A549 (cell line): ENCODE measurements around the gene NRN1.

Experiments
- ESRRA ChIP-seq: fragments of 150-350 bp; IDR thresholded peaks from 2 replicates; pipeline ENCODE4 v1.6.1; 2014; ENCODE audit warnings: mild to moderate bottlenecking, low read length, borderline replicate concordance
- JUNB ChIP-seq: fragments of >200 bp; sonication (Bioruptor Twin); formaldehyde crosslinking; IDR thresholded peaks from 2 replicates; pipeline ENCODE4 v1.6.1; 2016
- POLR2A ChIP-seq: IDR thresholded peaks from 2 replicates; pipeline ENCODE4 v1.6.1; 2012; ENCODE audit warnings: mild to moderate bottlenecking, low read length
- SREBF2 ChIP-seq: fragments of 450-650 bp; IDR thresholded peaks from 2 replicates; pipeline ENCODE4 v1.6.1; 2014; ENCODE audit warnings: mild to moderate bottlenecking, moderate library complexity
- ZNF302 ChIP-seq: fragments of 250-450 bp; sonication (Bioruptor Pico); IDR thresholded peaks from 2 replicates; pipeline ENCODE4 v1.9.0; 2021; ENCODE audit warnings: inconsistent platforms, mild to moderate bottlenecking, moderate library complexity
- TF ChIP-seq, protein P1 (sequence below): fragments of >200 bp; sonication (Bioruptor Twin); formaldehyde crosslinking; IDR thresholded peaks from 3 replicates; pipeline ENCODE4 v1.5.1; 2016
- TF ChIP-seq, protein P2 (sequence below): fragments of 150-350 bp; IDR thresholded peaks from 2 replicates; pipeline ENCODE4 v1.6.1; 2014; ENCODE audit warnings: low read depth, mild to moderate bottlenecking, low read length
- TF ChIP-seq, protein P3 (sequence below): fragments of 200-600 bp; sonication (generic); IDR thresholded peaks from 2 replicates; pipeline ENCODE4 v1.6.1; 2016; ENCODE audit warnings: antibody characterized with exemption, mild to moderate bottlenecking, moderate library complexity

DNA sequence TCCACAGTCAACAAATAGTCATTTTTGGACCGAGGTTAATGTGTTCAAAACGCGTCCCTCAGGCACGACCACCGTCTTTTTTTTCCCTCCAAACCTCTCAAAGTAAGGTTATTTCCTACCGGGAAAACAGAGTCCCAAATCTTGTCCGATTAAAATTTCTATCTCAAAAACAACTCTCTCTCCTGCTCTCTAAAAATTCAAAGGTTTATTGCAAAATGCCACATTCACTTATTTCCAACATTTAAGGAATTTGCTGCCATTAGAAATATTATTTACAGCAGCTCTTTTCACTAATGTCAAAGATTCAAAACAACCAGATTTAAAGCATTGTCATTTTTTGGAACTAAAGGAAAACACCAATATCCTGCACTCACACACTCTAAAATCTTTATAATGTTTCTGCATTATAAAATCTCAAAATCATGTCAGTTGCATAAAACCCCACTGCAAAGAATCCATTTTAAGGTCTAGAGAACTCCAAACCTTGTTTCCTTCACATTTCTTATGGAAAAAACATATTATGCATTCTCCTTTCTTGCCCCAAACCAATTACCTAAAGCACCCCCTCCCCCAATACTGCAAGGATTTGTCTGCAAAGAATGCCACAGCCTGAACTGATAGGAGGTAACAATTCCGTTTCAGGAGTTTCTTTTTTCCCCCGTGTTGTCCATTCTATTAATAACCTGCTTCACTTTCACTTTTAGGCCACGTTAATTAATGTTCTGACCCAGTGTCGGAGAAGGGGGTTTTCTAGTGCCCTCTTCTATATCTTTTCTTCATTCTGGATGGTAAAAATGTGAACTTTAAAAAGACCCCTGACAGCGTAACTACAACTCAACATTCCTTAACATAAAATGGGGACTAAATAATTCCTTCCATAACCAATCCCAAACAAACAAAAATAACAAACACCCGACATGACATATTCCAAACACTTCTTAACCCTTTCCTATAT lies 1.4 kb downstream of the NRN1 start:
- TF ChIP-seq ESRRA (no peak), JUNB (no peak), POLR2A (no peak), ZNF302 (CRISPR knock-in tag) (no peak), SREBF2 (no peak)
- TF ChIP-seq, protein P1, sequence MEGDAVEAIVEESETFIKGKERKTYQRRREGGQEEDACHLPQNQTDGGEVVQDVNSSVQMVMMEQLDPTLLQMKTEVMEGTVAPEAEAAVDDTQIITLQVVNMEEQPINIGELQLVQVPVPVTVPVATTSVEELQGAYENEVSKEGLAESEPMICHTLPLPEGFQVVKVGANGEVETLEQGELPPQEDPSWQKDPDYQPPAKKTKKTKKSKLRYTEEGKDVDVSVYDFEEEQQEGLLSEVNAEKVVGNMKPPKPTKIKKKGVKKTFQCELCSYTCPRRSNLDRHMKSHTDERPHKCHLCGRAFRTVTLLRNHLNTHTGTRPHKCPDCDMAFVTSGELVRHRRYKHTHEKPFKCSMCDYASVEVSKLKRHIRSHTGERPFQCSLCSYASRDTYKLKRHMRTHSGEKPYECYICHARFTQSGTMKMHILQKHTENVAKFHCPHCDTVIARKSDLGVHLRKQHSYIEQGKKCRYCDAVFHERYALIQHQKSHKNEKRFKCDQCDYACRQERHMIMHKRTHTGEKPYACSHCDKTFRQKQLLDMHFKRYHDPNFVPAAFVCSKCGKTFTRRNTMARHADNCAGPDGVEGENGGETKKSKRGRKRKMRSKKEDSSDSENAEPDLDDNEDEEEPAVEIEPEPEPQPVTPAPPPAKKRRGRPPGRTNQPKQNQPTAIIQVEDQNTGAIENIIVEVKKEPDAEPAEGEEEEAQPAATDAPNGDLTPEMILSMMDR, result no peak
- TF ChIP-seq, protein P2, sequence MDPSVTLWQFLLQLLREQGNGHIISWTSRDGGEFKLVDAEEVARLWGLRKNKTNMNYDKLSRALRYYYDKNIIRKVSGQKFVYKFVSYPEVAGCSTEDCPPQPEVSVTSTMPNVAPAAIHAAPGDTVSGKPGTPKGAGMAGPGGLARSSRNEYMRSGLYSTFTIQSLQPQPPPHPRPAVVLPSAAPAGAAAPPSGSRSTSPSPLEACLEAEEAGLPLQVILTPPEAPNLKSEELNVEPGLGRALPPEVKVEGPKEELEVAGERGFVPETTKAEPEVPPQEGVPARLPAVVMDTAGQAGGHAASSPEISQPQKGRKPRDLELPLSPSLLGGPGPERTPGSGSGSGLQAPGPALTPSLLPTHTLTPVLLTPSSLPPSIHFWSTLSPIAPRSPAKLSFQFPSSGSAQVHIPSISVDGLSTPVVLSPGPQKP, result no peak
- TF ChIP-seq, protein P3, sequence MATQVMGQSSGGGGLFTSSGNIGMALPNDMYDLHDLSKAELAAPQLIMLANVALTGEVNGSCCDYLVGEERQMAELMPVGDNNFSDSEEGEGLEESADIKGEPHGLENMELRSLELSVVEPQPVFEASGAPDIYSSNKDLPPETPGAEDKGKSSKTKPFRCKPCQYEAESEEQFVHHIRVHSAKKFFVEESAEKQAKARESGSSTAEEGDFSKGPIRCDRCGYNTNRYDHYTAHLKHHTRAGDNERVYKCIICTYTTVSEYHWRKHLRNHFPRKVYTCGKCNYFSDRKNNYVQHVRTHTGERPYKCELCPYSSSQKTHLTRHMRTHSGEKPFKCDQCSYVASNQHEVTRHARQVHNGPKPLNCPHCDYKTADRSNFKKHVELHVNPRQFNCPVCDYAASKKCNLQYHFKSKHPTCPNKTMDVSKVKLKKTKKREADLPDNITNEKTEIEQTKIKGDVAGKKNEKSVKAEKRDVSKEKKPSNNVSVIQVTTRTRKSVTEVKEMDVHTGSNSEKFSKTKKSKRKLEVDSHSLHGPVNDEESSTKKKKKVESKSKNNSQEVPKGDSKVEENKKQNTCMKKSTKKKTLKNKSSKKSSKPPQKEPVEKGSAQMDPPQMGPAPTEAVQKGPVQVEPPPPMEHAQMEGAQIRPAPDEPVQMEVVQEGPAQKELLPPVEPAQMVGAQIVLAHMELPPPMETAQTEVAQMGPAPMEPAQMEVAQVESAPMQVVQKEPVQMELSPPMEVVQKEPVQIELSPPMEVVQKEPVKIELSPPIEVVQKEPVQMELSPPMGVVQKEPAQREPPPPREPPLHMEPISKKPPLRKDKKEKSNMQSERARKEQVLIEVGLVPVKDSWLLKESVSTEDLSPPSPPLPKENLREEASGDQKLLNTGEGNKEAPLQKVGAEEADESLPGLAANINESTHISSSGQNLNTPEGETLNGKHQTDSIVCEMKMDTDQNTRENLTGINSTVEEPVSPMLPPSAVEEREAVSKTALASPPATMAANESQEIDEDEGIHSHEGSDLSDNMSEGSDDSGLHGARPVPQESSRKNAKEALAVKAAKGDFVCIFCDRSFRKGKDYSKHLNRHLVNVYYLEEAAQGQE, result no peak
